LNCAP (cell line): ENCODE results near the gene PGA3.
"Not testable (repeated sequence)": the region's sequence is repeated elsewhere in the genome, so short reads cannot be mapped to it uniquely, and the experiment has no call there.

ENCODE experiments used
- TF ChIP-seq, protein P1 (sequence below): fragments of 450-650 bp; IDR thresholded peaks from 2 replicates; pipeline ENCODE4 v1.5.1; 2017; ENCODE audit warnings: mild to moderate bottlenecking

PGA3 gene

DNA sequence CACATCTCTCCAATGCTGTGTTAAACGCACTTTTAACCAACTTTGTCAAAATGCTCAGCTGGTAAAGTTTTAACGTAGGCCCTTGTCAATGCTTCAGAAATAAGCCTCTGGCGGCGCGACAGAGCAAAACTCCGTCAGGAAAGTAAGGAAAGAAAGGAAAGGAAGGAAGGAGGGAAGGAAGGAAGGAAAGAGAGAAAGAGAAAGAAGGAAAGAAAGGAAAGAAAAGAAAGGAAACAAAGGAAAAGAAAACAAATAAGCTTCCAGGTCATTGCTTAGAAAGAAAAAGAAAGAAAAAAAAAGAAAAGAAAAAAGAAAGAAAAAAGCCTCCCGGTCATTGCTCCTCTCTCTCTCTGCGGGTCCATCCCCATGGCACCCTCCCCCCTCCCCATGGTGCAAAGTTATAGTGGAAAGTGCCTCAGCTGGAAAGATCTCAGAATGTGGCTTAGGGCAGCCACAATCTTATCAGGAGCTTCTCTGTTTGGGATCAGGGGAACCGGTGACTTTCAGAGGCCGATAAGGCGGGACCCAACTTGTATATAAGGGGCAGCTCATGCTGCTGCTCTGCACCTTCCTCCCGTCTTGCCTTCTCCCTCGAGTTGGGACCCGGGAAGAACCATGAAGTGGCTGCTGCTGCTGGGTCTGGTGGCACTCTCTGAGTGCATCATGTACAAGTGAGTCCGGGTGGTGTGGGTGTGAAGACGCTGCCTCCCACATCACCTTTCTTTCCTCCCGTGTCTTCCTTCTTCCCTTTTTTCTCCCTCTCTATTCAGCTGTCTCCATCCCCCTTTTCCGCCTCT is at the start of gene PGA3:
Gene PGA3, plus strand, starts transcription at position 566 of the 797 bp plus-strand sequence. Its CDS starts 50 bp downstream, at position 616.
- TF ChIP-seq, protein P1, sequence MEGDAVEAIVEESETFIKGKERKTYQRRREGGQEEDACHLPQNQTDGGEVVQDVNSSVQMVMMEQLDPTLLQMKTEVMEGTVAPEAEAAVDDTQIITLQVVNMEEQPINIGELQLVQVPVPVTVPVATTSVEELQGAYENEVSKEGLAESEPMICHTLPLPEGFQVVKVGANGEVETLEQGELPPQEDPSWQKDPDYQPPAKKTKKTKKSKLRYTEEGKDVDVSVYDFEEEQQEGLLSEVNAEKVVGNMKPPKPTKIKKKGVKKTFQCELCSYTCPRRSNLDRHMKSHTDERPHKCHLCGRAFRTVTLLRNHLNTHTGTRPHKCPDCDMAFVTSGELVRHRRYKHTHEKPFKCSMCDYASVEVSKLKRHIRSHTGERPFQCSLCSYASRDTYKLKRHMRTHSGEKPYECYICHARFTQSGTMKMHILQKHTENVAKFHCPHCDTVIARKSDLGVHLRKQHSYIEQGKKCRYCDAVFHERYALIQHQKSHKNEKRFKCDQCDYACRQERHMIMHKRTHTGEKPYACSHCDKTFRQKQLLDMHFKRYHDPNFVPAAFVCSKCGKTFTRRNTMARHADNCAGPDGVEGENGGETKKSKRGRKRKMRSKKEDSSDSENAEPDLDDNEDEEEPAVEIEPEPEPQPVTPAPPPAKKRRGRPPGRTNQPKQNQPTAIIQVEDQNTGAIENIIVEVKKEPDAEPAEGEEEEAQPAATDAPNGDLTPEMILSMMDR, result not testable (repeated sequence)

GRCh38 chr11:61153593-61154095 is 49.7 kb upstream of the PGA3 start:
- TF ChIP-seq, protein P1, result no peak

- TF ChIP-seq, protein P1, result no peak
Measured at GRCh38 chr11:61154528-61154927, 48.8 kb upstream of the PGA3 start.

DNA sequence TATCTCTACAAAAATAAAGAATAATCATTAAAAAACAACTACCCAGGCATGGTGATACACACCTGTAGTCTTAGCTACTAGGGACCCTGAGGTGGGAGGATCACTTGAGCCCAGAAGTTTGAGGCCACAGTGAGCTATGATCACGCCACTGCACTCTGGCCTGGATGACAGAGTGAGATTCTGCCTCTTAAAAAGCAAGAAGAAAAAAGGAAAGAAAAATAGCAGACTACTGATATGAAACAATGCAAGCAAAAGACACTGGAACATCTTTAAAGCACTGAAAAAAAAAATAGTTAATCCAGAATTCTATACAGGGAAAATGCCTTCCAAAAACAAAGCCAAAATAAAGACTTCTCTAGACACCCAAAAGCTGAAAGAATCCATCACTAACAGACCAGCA is 48.0 kb upstream of the PGA3 start:
- TF ChIP-seq, protein P1, result no peak

- TF ChIP-seq, protein P1, result no peak
Measured at GRCh38 chr11:61155741-61156140, 47.6 kb upstream of the PGA3 start.

- TF ChIP-seq, protein P1, result no peak
Measured at GRCh38 chr11:61157743-61158142, 45.6 kb upstream of the PGA3 start.

DNA sequence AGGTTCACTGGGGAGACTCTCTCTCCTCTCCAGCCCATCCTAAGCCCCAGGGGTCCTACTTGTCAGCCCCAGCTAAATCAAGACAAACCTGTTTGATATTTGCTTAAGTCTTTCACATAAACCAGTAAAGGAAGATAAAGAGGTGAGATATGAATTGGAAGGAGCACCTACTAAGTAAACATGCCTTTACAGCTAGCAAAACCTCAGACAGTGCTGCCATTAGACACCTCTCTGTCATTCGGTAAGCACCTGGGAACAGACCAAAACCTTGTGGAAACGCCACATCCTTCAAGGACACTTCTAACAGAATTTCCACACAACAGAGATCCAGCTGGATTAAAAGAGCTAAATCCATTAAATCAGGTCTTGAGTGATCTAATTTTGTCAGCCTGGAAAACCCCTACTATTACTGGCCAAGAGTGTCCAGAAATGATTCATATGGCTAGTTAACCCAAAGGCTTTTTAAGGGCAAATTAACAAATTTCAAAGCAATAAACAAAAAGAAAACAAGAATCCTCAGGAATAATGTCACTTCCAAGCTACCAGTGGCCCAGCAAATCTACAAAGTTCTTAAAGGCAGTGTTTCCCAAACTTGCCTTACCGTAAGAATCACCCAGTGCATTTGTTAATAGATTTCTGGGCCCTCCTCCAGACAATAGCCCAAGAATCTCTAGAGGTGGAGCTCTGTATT is 44.5 kb upstream of the PGA3 start:
- TF ChIP-seq, protein P1, result no peak
